Epithelial cell of prostate (primary cell): ENCODE data around the gene SYNGR2.

Source experiments
- DNase-seq: peaks from one replicate; pipeline ENCODE4 v3.0.0-alpha.2; 2011; ENCODE audit warnings: low read depth, low spot score
- H3K27ac ChIP-seq: fragments of 450-650 bp; 2 replicates; pipeline ENCODE4 v1.5.1; 2017; ENCODE audit warnings: mild to moderate bottlenecking

Gene SYNGR2

GRCh38 chr17:78186692-78187595 is 18.6 kb downstream of the SYNGR2 start, which contains the start of the genes AFMID and TK1:
Gene AFMID, plus strand, starts transcription at chr17:78187362. Its CDS starts 9 bp downstream, at chr17:78187371.
Gene TK1, minus strand, starts transcription at chr17:78187052. Its CDS starts 58 bp downstream, at chr17:78186994.
- DNase-seq: peak; percentile 84
- peak within 1 kb of the TSS; percentile 12 for H3K27ac ChIP-seq

- no peak for DNase-seq
- peak overlapping the region; percentile 27 for H3K27ac ChIP-seq
These were observed 28.3 kb downstream of the SYNGR2 start for GRCh38 chr17:78196716-78197115.

GRCh38 chr17:78197147-78197832 is 28.9 kb downstream of the SYNGR2 start:
- peak overlapping the region; percentile 27 for H3K27ac ChIP-seq
- DNase-seq: no peak

- no peak for DNase-seq
- H3K27ac ChIP-seq: no peak overlapping the region
These were observed 32.1 kb downstream of the SYNGR2 start for GRCh38 chr17:78200451-78200850.

GRCh38 chr17:78202666-78203065 is 34.3 kb downstream of the SYNGR2 start:
- no peak for DNase-seq
- no peak overlapping the region for H3K27ac ChIP-seq

GRCh38 chr17:78204387-78205123 is 36.2 kb downstream of the SYNGR2 start:
- no peak overlapping the region for H3K27ac ChIP-seq
- DNase-seq: no peak

- H3K27ac ChIP-seq: no peak overlapping the region
- DNase-seq: no peak
These were observed 36.9 kb downstream of the SYNGR2 start for GRCh38 chr17:78205124-78205775.

- no peak for DNase-seq
- no peak overlapping the region for H3K27ac ChIP-seq
These were observed 37.9 kb downstream of the SYNGR2 start for GRCh38 chr17:78206298-78206697.

- H3K27ac ChIP-seq: no peak overlapping the region
- DNase-seq: no peak
These were observed 40.1 kb downstream of the SYNGR2 start for GRCh38 chr17:78208486-78208885.

GRCh38 chr17:78210111-78210510 is 41.7 kb downstream of the SYNGR2 start:
- DNase-seq: no peak
- no peak overlapping the region for H3K27ac ChIP-seq

GRCh38 chr17:78211032-78211431 is 42.7 kb downstream of the SYNGR2 start:
- DNase-seq: no peak
- no peak overlapping the region for H3K27ac ChIP-seq

- no peak for DNase-seq
- no peak within 1 kb of the TSS for H3K27ac ChIP-seq
These were observed 45.8 kb downstream of the SYNGR2 start, which contains the start of gene BIRC5 for GRCh38 chr17:78214016-78214705. Gene BIRC5, plus strand, starts transcription at chr17:78214253. Its CDS starts 64 bp downstream, at chr17:78214317.

GRCh38 chr17:78214706-78215061 is 46.3 kb downstream of the SYNGR2 start:
- no peak for DNase-seq
- H3K27ac ChIP-seq: no peak overlapping the region

GRCh38 chr17:78219396-78220150 is 51.2 kb downstream of the SYNGR2 start:
- no peak overlapping the region for H3K27ac ChIP-seq
- DNase-seq: no peak
